HUES6 (cell line): ENCODE data around the gene SDHAF1.
A peak's percentile ranks its signal among the peaks of the same experiment; 100 is the strongest.

Experiments used
- H3K27ac ChIP-seq: 2 replicates; pipeline ENCODE4 v1.7.0; 2013; ENCODE audit warnings: low read depth, mild to moderate bottlenecking, low read length, inconsistent platforms
- H3K27me3 ChIP-seq: 2 replicates; pipeline ENCODE4 v1.6.1; 2013; ENCODE audit warnings: low read length; ENCODE audit not compliant: control insufficient read depth, insufficient read depth
- H3K36me3 ChIP-seq: 2 replicates; pipeline ENCODE4 v1.6.1; 2013; ENCODE audit warnings: low read length; ENCODE audit not compliant: control insufficient read depth, insufficient read depth
- H3K4me1 ChIP-seq: 2 replicates; pipeline ENCODE4 v1.6.1; 2013; ENCODE audit warnings: low read length; ENCODE audit not compliant: control insufficient read depth, insufficient read depth
- H3K4me3 ChIP-seq: 2 replicates; pipeline ENCODE4 v1.5.1; 2013; ENCODE audit warnings: low read depth, low read length
- H3K9ac ChIP-seq: one replicate; pipeline ENCODE4 v1.6.1; 2013; ENCODE audit warnings: mild to moderate bottlenecking, low read length
- H3K9me3 ChIP-seq: 2 replicates; pipeline ENCODE4 v1.6.1; 2013; ENCODE audit warnings: low read depth, low read length; ENCODE audit not compliant: control insufficient read depth, insufficient read depth

Gene SDHAF1

GRCh38 chr19:36006955-36007354 is 12.0 kb downstream of the SDHAF1 start:
- H3K4me3 ChIP-seq: no peak overlapping the region
- no peak overlapping the region for H3K27ac ChIP-seq
- H3K9ac ChIP-seq: no peak overlapping the region
- H3K27me3 ChIP-seq: no peaks in the 10 kb centered on the region
- H3K4me1 ChIP-seq: peaks cover 7% of the 10 kb centered on the region
- H3K9me3 ChIP-seq: no peaks in the 10 kb centered on the region
- H3K36me3 ChIP-seq: peaks cover 5% of the 10 kb centered on the region; the same call in 1 of the 2 replicates

- H3K9me3 ChIP-seq: no peaks in the 10 kb centered on the region
- no peaks in the 10 kb centered on the region for H3K27me3 ChIP-seq
- H3K4me1 ChIP-seq: peaks cover 11% of the 10 kb centered on the region
- peak within 1 kb of the TSS; percentile 53 for H3K4me3 ChIP-seq
- no peaks in the 10 kb centered on the region for H3K36me3 ChIP-seq
- H3K27ac ChIP-seq: no peak within 1 kb of the TSS
- H3K9ac ChIP-seq: peak within 1 kb of the TSS; percentile 25
Measured at GRCh38 chr19:36008336-36008978, 13.5 kb downstream of the SDHAF1 start, which contains the start of gene SYNE4. TSS of gene SYNE4 (minus strand) at chr19:36008813. CDS start at chr19:36008681, 132 bp downstream.

- H3K9ac ChIP-seq: no peak overlapping the region
- H3K27me3 ChIP-seq: no peaks in the 10 kb centered on the region
- no peaks in the 10 kb centered on the region for H3K9me3 ChIP-seq
- H3K27ac ChIP-seq: no peak overlapping the region
- peak overlapping the region; percentile 53 for H3K4me3 ChIP-seq
- H3K4me1 ChIP-seq: peaks cover 12% of the 10 kb centered on the region
- H3K36me3 ChIP-seq: no peaks in the 10 kb centered on the region
Measured at GRCh38 chr19:36009220-36009619, 14.2 kb downstream of the SDHAF1 start.

GRCh38 chr19:36009633-36010379 is 14.8 kb downstream of the SDHAF1 start:
- no peaks in the 10 kb centered on the region for H3K27me3 ChIP-seq
- H3K4me1 ChIP-seq: peaks cover 15% of the 10 kb centered on the region
- no peaks in the 10 kb centered on the region for H3K9me3 ChIP-seq
- H3K4me3 ChIP-seq: peak overlapping the region; percentile 53
- no peak overlapping the region for H3K27ac ChIP-seq
- H3K36me3 ChIP-seq: no peaks in the 10 kb centered on the region
- no peak overlapping the region for H3K9ac ChIP-seq

- H3K4me3 ChIP-seq: no peak overlapping the region
- no peaks in the 10 kb centered on the region for H3K36me3 ChIP-seq
- H3K9me3 ChIP-seq: no peaks in the 10 kb centered on the region
- no peak overlapping the region for H3K27ac ChIP-seq
- H3K9ac ChIP-seq: no peak overlapping the region
- H3K4me1 ChIP-seq: peaks cover 18% of the 10 kb centered on the region
- H3K27me3 ChIP-seq: no peaks in the 10 kb centered on the region
Measured at GRCh38 chr19:36010402-36010801, 15.4 kb downstream of the SDHAF1 start.

GRCh38 chr19:36013280-36014011 is 18.5 kb downstream of the SDHAF1 start:
- peaks cover 6% of the 10 kb centered on the region for H3K36me3 ChIP-seq
- peak overlapping the region; percentile 95 for H3K4me3 ChIP-seq
- peak overlapping the region; percentile 42; the same call in 1 of the 2 replicates for H3K27ac ChIP-seq
- H3K4me1 ChIP-seq: peaks cover 12% of the 10 kb centered on the region
- peak overlapping the region; percentile 71 for H3K9ac ChIP-seq
- no peaks in the 10 kb centered on the region for H3K9me3 ChIP-seq
- no peaks in the 10 kb centered on the region for H3K27me3 ChIP-seq

GRCh38 chr19:36014012-36014924 is 19.3 kb downstream of the SDHAF1 start, which contains the start of gene ALKBH6:
TSS of gene ALKBH6 (minus strand) at chr19:36014213. CDS start at chr19:36013397, 816 bp downstream.
- peak within 1 kb of the TSS; percentile 71 for H3K9ac ChIP-seq
- peaks cover 11% of the 10 kb centered on the region for H3K4me1 ChIP-seq
- H3K27me3 ChIP-seq: no peaks in the 10 kb centered on the region
- H3K27ac ChIP-seq: peak within 1 kb of the TSS; percentile 42; the same call in 1 of the 2 replicates
- peak within 1 kb of the TSS; percentile 95 for H3K4me3 ChIP-seq
- H3K36me3 ChIP-seq: peaks cover 6% of the 10 kb centered on the region
- no peaks in the 10 kb centered on the region for H3K9me3 ChIP-seq

GRCh38 chr19:36019061-36019670 is 24.2 kb downstream of the SDHAF1 start:
- H3K9ac ChIP-seq: no peak overlapping the region
- H3K36me3 ChIP-seq: peaks cover 30% of the 10 kb centered on the region
- no peaks in the 10 kb centered on the region for H3K27me3 ChIP-seq
- H3K27ac ChIP-seq: no peak overlapping the region
- H3K4me3 ChIP-seq: no peak overlapping the region
- H3K9me3 ChIP-seq: no peaks in the 10 kb centered on the region
- peaks cover 6% of the 10 kb centered on the region; the same call in 1 of the 2 replicates for H3K4me1 ChIP-seq

GRCh38 chr19:36023432-36023831 is 28.4 kb downstream of the SDHAF1 start:
- no peak overlapping the region for H3K9ac ChIP-seq
- no peaks in the 10 kb centered on the region for H3K9me3 ChIP-seq
- H3K36me3 ChIP-seq: peaks cover 34% of the 10 kb centered on the region
- H3K4me3 ChIP-seq: no peak overlapping the region
- no peak overlapping the region for H3K27ac ChIP-seq
- no peaks in the 10 kb centered on the region for H3K27me3 ChIP-seq
- no peaks in the 10 kb centered on the region for H3K4me1 ChIP-seq

- Histone ChIP-seq H3K4me1 (no peaks in the 10 kb centered on the region), H3K9me3 (no peaks in the 10 kb centered on the region), H3K27ac (no peak overlapping the region), H3K9ac (no peak overlapping the region), H3K36me3 (peaks cover 35% of the 10 kb centered on the region), H3K4me3 (no peak overlapping the region), H3K27me3 (no peaks in the 10 kb centered on the region)
Measured at GRCh38 chr19:36025541-36025940, 30.6 kb downstream of the SDHAF1 start.
